Activated CD8-positive, alpha-beta T cell treated with anti-CD3 and anti-CD28 coated beads for 36 hours (primary cell): Measurements from ENCODE around the gene GH1. TPM values are rescaled to one million over a fixed set of nuclear protein-coding genes. Genes with fewer than 3 reads are reported as not detected.
"Not testable (repeated sequence)": the region's sequence is repeated elsewhere in the genome, so short reads cannot be mapped to it uniquely, and the experiment has no call there.

Experiments used
- ATAC-seq: fragments of 200-7000 bp; cut with Tn5 transposase; one replicate; pipeline ENCODE4 v1.10.0; 2021; ENCODE audit warnings: mild to moderate bottlenecking, moderate library complexity
- CTCF ChIA-PET: fragments of 350-600 bp; sonication (Branson Sonifier 250); formaldehyde crosslinking; loops from one replicate; lab custom pipeline; 2021; ENCODE audit warnings: antibody characterized with exemption; lab: Charles Lee
- POLR2A ChIA-PET: fragments of 350-600 bp; sonication (Branson Sonifier 250); formaldehyde crosslinking; loops from one replicate; lab custom pipeline; 2021; ENCODE audit warnings: antibody characterized with exemption; lab: Charles Lee
- DNase-seq: peaks from one replicate; pipeline ENCODE4 v3.0.0-alpha.2; 2020
- H3K27ac Mint-ChIP-seq: one replicate; pipeline ENCODE4 v1.8.0; 2021; ENCODE audit warnings: mild to moderate bottlenecking, mixed read lengths
- H3K27me3 Mint-ChIP-seq: one replicate; pipeline ENCODE4 v1.8.0; 2021; ENCODE audit warnings: mixed read lengths
- H3K36me3 Mint-ChIP-seq: one replicate; pipeline ENCODE4 v1.8.0; 2021; ENCODE audit warnings: low read depth, mixed read lengths
- H3K4me1 Mint-ChIP-seq: one replicate; pipeline ENCODE4 v1.8.0; 2021; ENCODE audit warnings: low read depth, mixed read lengths
- H3K4me3 Mint-ChIP-seq: one replicate; pipeline ENCODE4 v1.8.0; 2021; ENCODE audit warnings: mild to moderate bottlenecking, moderate library complexity, mixed read lengths
- H3K9me3 Mint-ChIP-seq: one replicate; pipeline ENCODE4 v1.8.0; 2021; ENCODE audit warnings: mixed read lengths
- intact Hi-C: fragments of 100-400 bp; cut with micrococcal nuclease; formaldehyde crosslinking; loops from one replicate; pipeline ENCODE4 v1.10.0; 2022
- total RNA-seq, 2 experiments: library from RNA; stranded (reverse); gene quantifications; one replicate each; pipeline ENCODE4 v1.2.3, GENCODE V29; 2021
- TF ChIP-seq, protein P1 (sequence below): fragments of 200-600 bp; IDR thresholded peaks from one replicate; pipeline ENCODE4 v1.8.0; 2022; ENCODE audit warnings: antibody characterized with exemption, mild to moderate bottlenecking

GH1 gene
- total RNA-seq, 2 experiments from 2014 or later: not detected

DNA sequence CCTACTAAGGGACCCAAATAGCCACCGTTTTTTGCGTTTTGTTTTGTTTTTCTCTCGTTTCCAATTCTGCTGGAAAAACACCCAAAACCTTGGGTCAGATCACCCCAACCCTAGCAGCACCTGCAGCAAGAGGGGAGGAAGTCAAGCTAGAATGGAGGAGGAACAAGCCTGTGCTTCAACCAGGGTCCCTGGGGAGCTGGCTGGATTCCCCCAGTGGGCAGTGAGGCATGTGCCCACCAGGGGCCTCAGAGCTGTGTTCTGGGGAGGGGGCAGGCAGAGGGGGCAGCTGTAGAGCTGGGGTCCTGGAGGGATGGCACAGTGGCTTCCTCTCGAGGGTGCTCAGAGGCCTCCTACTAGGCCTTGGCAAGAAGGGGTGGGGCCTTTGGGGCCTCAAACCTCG, 7.0 kb upstream of the GH1 start:
- ATAC-seq (no peak), DNase-seq (no peak)
- Mint-ChIP-seq H3K27me3 (no peaks in the 10 kb centered on the region), H3K9me3 (no peaks in the 10 kb centered on the region), H3K4me1 (peaks cover 1% of the 10 kb centered on the region), H3K36me3 (peaks cover 2% of the 10 kb centered on the region), H3K27ac (no peak overlapping the region), H3K4me3 (no peak overlapping the region)
- intact Hi-C loops: no loop called here
- TF ChIP-seq, protein P1, sequence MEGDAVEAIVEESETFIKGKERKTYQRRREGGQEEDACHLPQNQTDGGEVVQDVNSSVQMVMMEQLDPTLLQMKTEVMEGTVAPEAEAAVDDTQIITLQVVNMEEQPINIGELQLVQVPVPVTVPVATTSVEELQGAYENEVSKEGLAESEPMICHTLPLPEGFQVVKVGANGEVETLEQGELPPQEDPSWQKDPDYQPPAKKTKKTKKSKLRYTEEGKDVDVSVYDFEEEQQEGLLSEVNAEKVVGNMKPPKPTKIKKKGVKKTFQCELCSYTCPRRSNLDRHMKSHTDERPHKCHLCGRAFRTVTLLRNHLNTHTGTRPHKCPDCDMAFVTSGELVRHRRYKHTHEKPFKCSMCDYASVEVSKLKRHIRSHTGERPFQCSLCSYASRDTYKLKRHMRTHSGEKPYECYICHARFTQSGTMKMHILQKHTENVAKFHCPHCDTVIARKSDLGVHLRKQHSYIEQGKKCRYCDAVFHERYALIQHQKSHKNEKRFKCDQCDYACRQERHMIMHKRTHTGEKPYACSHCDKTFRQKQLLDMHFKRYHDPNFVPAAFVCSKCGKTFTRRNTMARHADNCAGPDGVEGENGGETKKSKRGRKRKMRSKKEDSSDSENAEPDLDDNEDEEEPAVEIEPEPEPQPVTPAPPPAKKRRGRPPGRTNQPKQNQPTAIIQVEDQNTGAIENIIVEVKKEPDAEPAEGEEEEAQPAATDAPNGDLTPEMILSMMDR: no peak
- CTCF ChIA-PET: interaction anchor here (1.1 to 3.6 kb wide), 2 partner anchors 21 to 207 kb away, joined by 3 to 16 read pairs; no protein-coding TSS in a partner anchor
- POLR2A ChIA-PET: no interaction called here

DNA sequence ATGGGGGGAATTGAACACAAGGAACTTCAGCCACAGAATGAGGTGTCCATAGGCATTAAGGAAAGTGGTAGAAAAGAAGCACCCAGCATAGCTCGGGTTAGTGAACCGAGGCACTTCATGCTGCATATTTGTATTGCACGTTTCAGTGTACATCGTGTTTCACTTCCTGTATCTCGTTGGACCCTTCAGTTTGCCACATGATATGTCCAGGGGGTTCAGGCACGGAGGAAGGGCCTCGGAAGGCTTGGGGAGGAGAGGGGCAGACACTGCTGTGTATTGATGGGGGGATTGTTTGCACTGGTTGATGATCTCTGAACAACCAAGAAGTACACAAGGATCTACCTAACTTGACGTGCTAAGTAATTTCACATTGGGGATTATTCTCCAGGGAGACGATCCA, 3.8 kb upstream of the GH1 start:
- ChIA-PET CTCF (interaction anchor here (0.8 to 9.7 kb wide), 3 partner anchors 10 to 64 kb away, joined by 3 to 126 read pairs (median 7); partner anchors contain the start of gene CD79B), POLR2A (interaction anchor here (1.0 to 1.2 kb wide), 3 partner anchors 10 to 63 kb away, joined by 3 to 4 read pairs (median 4); partner anchors contain the start of gene CD79B)
- intact Hi-C loops, H3K4me3 Mint-ChIP-seq, DNase-seq, H3K4me1 Mint-ChIP-seq, H3K27ac Mint-ChIP-seq, H3K27me3 Mint-ChIP-seq, ATAC-seq, H3K36me3 Mint-ChIP-seq, H3K9me3 Mint-ChIP-seq: not testable (repeated sequence)

DNA sequence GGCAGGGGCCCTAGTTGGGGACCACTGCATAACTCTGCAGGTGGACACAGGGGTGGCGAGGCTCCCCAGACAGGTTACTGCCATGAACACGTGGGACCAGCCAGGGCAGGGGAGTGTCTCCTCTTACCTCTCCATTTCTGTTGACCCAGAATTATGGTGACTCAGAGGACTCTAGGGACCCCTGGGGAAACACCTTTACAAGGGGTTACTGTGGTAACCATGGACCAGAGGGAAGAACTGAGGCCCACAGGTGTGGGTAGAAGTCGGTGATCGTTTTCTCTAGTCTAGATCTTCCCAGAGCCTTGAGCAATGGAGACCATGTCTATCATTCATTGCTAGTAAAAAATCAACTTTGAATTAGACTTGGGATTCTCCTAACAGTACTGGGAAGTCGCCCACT, 2.1 kb upstream of the GH1 start:
- intact Hi-C loops, H3K9me3 Mint-ChIP-seq, H3K4me1 Mint-ChIP-seq, H3K27ac Mint-ChIP-seq, ATAC-seq, H3K27me3 Mint-ChIP-seq, H3K4me3 Mint-ChIP-seq, DNase-seq, H3K36me3 Mint-ChIP-seq: not testable (repeated sequence)
- CTCF ChIA-PET: interaction anchor here (1.3 to 9.7 kb wide), 12 partner anchors 12 to 227 kb away, joined by 3 to 126 read pairs (median 18); partner anchors contain the start of genes CD79B, ERN1 and GH2
- POLR2A ChIA-PET: interaction anchor here (0.6 kb wide), 1 partner anchor 97 kb away, joined by 3 read pairs; no protein-coding TSS in a partner anchor

DNA sequence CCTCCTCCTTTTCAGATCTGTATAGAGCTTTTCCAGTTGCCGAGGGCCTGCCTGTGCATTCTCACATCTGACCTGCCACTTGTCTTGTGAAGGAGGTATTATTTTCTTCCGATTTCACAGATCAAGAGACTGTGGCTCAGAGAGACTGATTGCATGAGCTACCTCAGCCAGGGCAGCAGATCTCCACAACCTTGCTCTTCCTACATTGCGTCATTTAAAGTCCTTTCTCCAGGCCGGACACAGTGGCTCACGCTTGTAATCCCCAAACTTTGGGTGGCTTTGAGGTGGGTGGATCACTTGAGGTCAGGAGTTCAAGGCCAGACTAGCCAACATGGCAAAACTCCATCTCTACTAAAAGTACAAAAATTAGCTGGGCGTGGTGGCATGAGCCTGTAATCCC, 1.4 kb upstream of the GH1 start:
- DNase-seq, H3K27ac Mint-ChIP-seq, H3K4me1 Mint-ChIP-seq, ATAC-seq, H3K4me3 Mint-ChIP-seq, H3K36me3 Mint-ChIP-seq, H3K27me3 Mint-ChIP-seq, H3K9me3 Mint-ChIP-seq, intact Hi-C loops: not testable (repeated sequence)
- CTCF ChIA-PET: interaction anchor here (0.6 to 9.7 kb wide), 45 partner anchors 8 to 361 kb away, joined by 3 to 126 read pairs (median 5); partner anchors contain the start of genes CD79B, ERN1, GH2 and PRR29
- POLR2A ChIA-PET: interaction anchor here (0.7 to 1.2 kb wide), 2 partner anchors 26 to 209 kb away, joined by 3 to 4 read pairs; partner anchors contain the start of gene ERN1

GRCh38 chr17:63919311-63919723, 678 bp upstream of the GH1 start:
- no peaks in the 10 kb centered on the region for H3K27me3 Mint-ChIP-seq
- H3K9me3 Mint-ChIP-seq: no peaks in the 10 kb centered on the region
- ATAC-seq (peak; percentile 99), DNase-seq (peak; percentile 80)
- H3K4me3 Mint-ChIP-seq: no peak overlapping the region
- intact Hi-C loops: loop anchor here (2.0 to 5.0 kb wide), 4 partner anchors 27 to 213 kb away; partner anchors contain the start of gene ERN1
- peaks cover 5% of the 10 kb centered on the region for H3K4me1 Mint-ChIP-seq
- H3K27ac Mint-ChIP-seq: no peak overlapping the region
- H3K36me3 Mint-ChIP-seq: no peaks in the 10 kb centered on the region
- CTCF ChIA-PET: interaction anchor here (0.6 to 9.7 kb wide), 50 partner anchors 8 to 362 kb away, joined by 3 to 126 read pairs (median 5); partner anchors contain the start of genes CD79B, ERN1, GH2 and ICAM2
- TF ChIP-seq, protein P1: peak; percentile 95
- POLR2A ChIA-PET: interaction anchor here (0.7 to 1.2 kb wide), 3 partner anchors 27 to 210 kb away, joined by 3 to 4 read pairs (median 3); partner anchors contain the start of gene ERN1

DNA sequence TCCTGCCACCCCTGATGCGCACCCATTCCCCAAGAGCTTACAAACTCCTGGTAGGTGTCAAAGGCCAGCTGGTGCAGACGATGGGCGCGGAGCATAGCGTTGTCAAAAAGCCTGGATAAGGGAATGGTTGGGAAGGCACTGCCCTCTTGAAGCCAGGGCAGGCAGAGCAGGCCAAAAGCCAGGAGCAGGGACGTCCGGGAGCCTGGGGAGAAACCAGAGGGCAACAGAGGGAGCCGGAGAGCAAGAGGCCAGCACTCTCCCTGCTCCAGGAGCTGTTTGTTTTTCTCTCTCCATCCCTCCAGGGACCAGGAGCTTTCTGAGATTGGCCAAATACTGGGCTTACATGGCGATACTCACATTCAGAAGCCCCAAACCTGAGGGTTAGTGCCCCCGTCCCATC, 334 bp downstream of the GH1 start:
- DNase-seq (no peak), ATAC-seq (no peak)
- Mint-ChIP-seq H3K27me3 (no peaks in the 10 kb centered on the region), H3K4me3 (no peak overlapping the region), H3K4me1 (peaks cover 5% of the 10 kb centered on the region), H3K36me3 (no peaks in the 10 kb centered on the region), H3K27ac (no peak overlapping the region), H3K9me3 (no peaks in the 10 kb centered on the region)
- intact Hi-C loops: loop anchor here (2.0 to 5.0 kb wide), 4 partner anchors 28 to 214 kb away; partner anchors contain the start of gene ERN1
- ChIA-PET POLR2A (interaction anchor here (0.6 to 0.9 kb wide), 3 partner anchors 105 to 197 kb away, joined by 3 to 6 read pairs (median 3); no protein-coding TSS in a partner anchor), CTCF (interaction anchor here (1.0 to 9.7 kb wide), 19 partner anchors 10 to 317 kb away, joined by 3 to 126 read pairs (median 13); partner anchors contain the start of genes CD79B, ERN1 and ICAM2)
- TF ChIP-seq, protein P1: no peak
